ENCODE data around the gene BAX.

DNA sequence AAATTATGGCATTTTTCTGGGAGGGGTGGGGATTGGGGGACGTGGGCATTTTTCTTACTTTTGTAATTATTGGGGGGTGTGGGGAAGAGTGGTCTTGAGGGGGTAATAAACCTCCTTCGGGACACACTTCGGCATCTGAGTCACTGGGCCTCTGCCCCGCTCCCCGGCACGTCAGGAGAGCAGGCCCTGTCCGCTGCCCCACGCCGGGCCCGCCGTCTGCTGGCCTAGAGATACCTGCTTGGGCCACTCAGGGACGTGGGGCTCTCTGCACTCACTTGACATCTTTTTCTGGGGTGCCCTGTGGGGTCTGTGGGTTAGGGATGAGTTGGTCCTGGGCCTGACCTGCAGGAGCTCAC, 7.0 kb downstream of the BAX start:
- TF ChIP-seq CTCF (conservative IDR thresholded peaks at IDR 0.05) (no peak), ZFX (IDR thresholded peaks at IDR 0.05) (no peak)

All from C4-2B (cell line).